ENCODE measurements around the gene MCM5. TPM values are rescaled to one million over a fixed set of nuclear protein-coding genes. Genes with fewer than 3 reads are reported as not detected.

The MCM5 gene
- total and polyA plus RNA-seq, 4 donors = 6.7 to 104 (median 8.8) TPM

DNA sequence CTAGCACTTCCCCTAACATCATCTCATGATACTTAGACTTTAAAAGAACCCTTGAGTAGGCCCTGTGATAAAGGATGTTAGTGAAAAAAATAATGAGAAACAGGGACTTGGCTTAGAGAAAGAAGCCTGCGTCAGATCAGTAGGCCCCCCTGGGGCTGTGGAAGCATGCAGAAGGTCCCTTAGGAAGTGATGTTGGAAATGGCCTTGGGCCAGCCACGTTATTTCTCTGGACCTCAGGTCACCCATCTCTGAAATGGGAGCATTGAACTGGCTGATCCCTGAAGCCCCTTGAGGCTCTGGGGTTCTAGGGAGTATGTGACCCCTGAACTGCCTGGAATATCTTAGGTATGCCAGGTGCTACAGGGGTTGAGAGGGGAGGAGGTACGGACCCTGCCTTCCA, 40.2 kb downstream of the MCM5 start:
- no peaks in the 10 kb centered on the region for H3K36me3 ChIP-seq (ENCODE audit: control insufficient read depth in 4 of 4, insufficient read depth in 3 of 4, low read depth in 1 of 4, low read length in 3 of 4)
- no peak for DNase-seq (ENCODE audit: low spot score)
- no peak overlapping the region for H3K4me3 ChIP-seq (ENCODE audit: low read depth in 1 of 3, low read length in 3 of 3)
- H3K27me3 ChIP-seq (ENCODE audit: control insufficient read depth in 4 of 4, insufficient read depth in 4 of 4, low read length in 3 of 4) = no peaks in the 10 kb centered on the region
- H3K4me1 ChIP-seq (ENCODE audit: control insufficient read depth in 4 of 4, insufficient read depth in 4 of 4, low read length in 3 of 4) = no peaks in the 10 kb centered on the region
- no peak overlapping the region for H3K27ac ChIP-seq (ENCODE audit: low read depth in 1 of 2, low read length in 2 of 2)
- WGBS = 89% methylated on average over 3 of the region's 3 CpGs
- no peak for TF ChIP-seq SP1 (IDR thresholded peaks at IDR 0.05)
- no peaks in the 10 kb centered on the region for H3K9me3 ChIP-seq (ENCODE audit: control insufficient read depth in 4 of 4, low read length in 3 of 4)
- H3K9ac ChIP-seq (ENCODE audit: low read depth in 1 of 2, low read length in 2 of 2) = no peak overlapping the region

DNA sequence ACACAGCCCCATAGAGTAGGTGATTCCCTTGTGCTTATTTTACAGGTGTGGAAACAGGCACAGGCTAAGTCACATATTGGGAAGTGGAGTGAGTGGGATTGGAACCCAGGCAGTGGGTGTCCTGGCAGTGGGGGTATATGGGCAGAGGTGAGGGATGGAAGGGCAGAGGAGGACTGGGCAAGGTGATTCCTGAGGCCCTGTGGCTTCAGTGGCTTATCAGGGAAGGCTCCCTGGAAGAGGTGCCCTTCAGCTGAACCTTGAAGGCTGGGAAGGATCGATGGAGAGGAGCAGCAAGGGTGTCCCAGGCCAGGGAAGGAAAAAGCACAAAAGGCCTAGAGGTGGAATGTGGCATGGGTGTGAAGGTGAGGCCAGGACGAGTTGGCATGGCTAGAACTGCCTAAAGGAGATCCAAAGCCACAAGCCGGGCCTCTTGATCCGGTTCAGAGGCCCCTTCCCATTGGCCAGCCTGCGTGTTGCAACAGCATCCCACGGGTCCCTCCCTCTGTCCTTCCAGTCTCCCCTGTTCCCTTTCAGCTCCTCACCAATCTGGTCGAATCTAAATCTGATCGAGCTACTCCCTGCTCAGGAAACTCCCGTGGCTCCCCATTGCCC, 41.7 kb downstream of the MCM5 start:
- DNase-seq (ENCODE audit: low spot score) = no peak
- Histone ChIP-seq H3K4me1 (ENCODE audit: control insufficient read depth in 4 of 4, insufficient read depth in 4 of 4, low read length in 3 of 4) (no peaks in the 10 kb centered on the region), H3K4me3 (ENCODE audit: low read depth in 1 of 3, low read length in 3 of 3) (no peak overlapping the region), H3K36me3 (ENCODE audit: control insufficient read depth in 4 of 4, insufficient read depth in 3 of 4, low read depth in 1 of 4, low read length in 3 of 4) (no peaks in the 10 kb centered on the region), H3K27ac (ENCODE audit: low read depth in 1 of 2, low read length in 2 of 2) (no peak overlapping the region), H3K27me3 (ENCODE audit: control insufficient read depth in 4 of 4, insufficient read depth in 4 of 4, low read length in 3 of 4) (no peaks in the 10 kb centered on the region), H3K9me3 (ENCODE audit: control insufficient read depth in 4 of 4, low read length in 3 of 4) (no peaks in the 10 kb centered on the region), H3K9ac (ENCODE audit: low read depth in 1 of 2, low read length in 2 of 2) (no peak overlapping the region)
- WGBS = 92% methylated on average over 9 of the region's 9 CpGs
- no peak for TF ChIP-seq JUND (IDR thresholded peaks at IDR 0.05)
- no peak for TF ChIP-seq RAD21 (IDR thresholded peaks at IDR 0.05)
- TF ChIP-seq, protein P1, sequence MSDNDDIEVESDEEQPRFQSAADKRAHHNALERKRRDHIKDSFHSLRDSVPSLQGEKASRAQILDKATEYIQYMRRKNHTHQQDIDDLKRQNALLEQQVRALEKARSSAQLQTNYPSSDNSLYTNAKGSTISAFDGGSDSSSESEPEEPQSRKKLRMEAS (IDR thresholded peaks at IDR 0.05) = no peak
- TF ChIP-seq GABPA (IDR thresholded peaks at IDR 0.05 in 1 of 2, conservative IDR thresholded peaks at IDR 0.05 in 1 of 2) = no peak
- no peak for TF ChIP-seq NR2F2 (IDR thresholded peaks at IDR 0.05)
- no peak for TF ChIP-seq HNF4A (conservative IDR thresholded peaks at IDR 0.05)
- TF ChIP-seq, protein P2, sequence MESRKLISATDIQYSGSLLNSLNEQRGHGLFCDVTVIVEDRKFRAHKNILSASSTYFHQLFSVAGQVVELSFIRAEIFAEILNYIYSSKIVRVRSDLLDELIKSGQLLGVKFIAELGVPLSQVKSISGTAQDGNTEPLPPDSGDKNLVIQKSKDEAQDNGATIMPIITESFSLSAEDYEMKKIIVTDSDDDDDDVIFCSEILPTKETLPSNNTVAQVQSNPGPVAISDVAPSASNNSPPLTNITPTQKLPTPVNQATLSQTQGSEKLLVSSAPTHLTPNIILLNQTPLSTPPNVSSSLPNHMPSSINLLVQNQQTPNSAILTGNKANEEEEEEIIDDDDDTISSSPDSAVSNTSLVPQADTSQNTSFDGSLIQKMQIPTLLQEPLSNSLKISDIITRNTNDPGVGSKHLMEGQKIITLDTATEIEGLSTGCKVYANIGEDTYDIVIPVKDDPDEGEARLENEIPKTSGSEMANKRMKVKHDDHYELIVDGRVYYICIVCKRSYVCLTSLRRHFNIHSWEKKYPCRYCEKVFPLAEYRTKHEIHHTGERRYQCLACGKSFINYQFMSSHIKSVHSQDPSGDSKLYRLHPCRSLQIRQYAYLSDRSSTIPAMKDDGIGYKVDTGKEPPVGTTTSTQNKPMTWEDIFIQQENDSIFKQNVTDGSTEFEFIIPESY (IDR thresholded peaks at IDR 0.05) = no peak
- TF ChIP-seq FOXA1 (IDR thresholded peaks at IDR 0.05) = no peak
- no peak for TF ChIP-seq HNF4G (IDR thresholded peaks at IDR 0.05)
- TF ChIP-seq TAF1 (conservative IDR thresholded peaks at IDR 0.05) = no peak
- TF ChIP-seq RXRA (IDR thresholded peaks at IDR 0.05) = no peak
- TF ChIP-seq, protein P3, sequence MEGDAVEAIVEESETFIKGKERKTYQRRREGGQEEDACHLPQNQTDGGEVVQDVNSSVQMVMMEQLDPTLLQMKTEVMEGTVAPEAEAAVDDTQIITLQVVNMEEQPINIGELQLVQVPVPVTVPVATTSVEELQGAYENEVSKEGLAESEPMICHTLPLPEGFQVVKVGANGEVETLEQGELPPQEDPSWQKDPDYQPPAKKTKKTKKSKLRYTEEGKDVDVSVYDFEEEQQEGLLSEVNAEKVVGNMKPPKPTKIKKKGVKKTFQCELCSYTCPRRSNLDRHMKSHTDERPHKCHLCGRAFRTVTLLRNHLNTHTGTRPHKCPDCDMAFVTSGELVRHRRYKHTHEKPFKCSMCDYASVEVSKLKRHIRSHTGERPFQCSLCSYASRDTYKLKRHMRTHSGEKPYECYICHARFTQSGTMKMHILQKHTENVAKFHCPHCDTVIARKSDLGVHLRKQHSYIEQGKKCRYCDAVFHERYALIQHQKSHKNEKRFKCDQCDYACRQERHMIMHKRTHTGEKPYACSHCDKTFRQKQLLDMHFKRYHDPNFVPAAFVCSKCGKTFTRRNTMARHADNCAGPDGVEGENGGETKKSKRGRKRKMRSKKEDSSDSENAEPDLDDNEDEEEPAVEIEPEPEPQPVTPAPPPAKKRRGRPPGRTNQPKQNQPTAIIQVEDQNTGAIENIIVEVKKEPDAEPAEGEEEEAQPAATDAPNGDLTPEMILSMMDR (IDR thresholded peaks at IDR 0.05; ENCODE audit: low read depth, low read length, missing input control) = no peak
- TF ChIP-seq FOXA2 (IDR thresholded peaks at IDR 0.05) = no peak
- TF ChIP-seq YY1 (IDR thresholded peaks at IDR 0.05) = no peak

DNA sequence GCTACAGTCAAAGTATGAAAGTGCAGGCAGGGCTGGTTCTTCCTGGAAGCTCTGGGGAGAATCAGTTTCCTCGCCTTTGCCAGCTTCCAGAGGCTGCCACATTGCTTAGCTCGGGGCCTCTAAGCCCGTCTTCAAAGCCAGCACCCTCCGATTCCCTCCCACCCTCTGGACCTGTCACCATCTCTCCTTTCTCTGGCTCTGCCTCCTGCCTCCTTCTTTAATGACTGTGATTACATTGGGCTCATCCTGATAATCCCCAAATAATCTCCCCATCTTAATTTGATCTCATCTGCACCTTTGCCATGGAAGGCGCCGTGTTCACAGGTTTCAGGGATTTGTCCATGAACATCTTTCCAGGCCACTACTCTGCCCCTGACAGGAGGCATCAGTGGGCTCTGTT, 42.5 kb downstream of the MCM5 start:
- Histone ChIP-seq H3K4me3 (ENCODE audit: low read depth in 1 of 3, low read length in 3 of 3) (no peak overlapping the region), H3K27me3 (ENCODE audit: control insufficient read depth in 4 of 4, insufficient read depth in 4 of 4, low read length in 3 of 4) (no peaks in the 10 kb centered on the region), H3K27ac (ENCODE audit: low read depth in 1 of 2, low read length in 2 of 2) (no peak overlapping the region), H3K36me3 (ENCODE audit: control insufficient read depth in 4 of 4, insufficient read depth in 3 of 4, low read depth in 1 of 4, low read length in 3 of 4) (no peaks in the 10 kb centered on the region), H3K9ac (ENCODE audit: low read depth in 1 of 2, low read length in 2 of 2) (no peak overlapping the region), H3K9me3 (ENCODE audit: control insufficient read depth in 4 of 4, low read length in 3 of 4) (no peaks in the 10 kb centered on the region), H3K4me1 (ENCODE audit: control insufficient read depth in 4 of 4, insufficient read depth in 4 of 4, low read length in 3 of 4) (no peaks in the 10 kb centered on the region)
- 93% methylated on average over 6 of the region's 6 CpGs for WGBS
- DNase-seq (ENCODE audit: low spot score) = no peak
- TF ChIP-seq FOXA1 (IDR thresholded peaks at IDR 0.05) (no peak), HNF4G (IDR thresholded peaks at IDR 0.05) (no peak), YY1 (IDR thresholded peaks at IDR 0.05) (no peak), NR2F2 (IDR thresholded peaks at IDR 0.05) (no peak), RAD21 (IDR thresholded peaks at IDR 0.05) (no peak), SP1 (IDR thresholded peaks at IDR 0.05) (no peak)
- TF ChIP-seq, protein P4, sequence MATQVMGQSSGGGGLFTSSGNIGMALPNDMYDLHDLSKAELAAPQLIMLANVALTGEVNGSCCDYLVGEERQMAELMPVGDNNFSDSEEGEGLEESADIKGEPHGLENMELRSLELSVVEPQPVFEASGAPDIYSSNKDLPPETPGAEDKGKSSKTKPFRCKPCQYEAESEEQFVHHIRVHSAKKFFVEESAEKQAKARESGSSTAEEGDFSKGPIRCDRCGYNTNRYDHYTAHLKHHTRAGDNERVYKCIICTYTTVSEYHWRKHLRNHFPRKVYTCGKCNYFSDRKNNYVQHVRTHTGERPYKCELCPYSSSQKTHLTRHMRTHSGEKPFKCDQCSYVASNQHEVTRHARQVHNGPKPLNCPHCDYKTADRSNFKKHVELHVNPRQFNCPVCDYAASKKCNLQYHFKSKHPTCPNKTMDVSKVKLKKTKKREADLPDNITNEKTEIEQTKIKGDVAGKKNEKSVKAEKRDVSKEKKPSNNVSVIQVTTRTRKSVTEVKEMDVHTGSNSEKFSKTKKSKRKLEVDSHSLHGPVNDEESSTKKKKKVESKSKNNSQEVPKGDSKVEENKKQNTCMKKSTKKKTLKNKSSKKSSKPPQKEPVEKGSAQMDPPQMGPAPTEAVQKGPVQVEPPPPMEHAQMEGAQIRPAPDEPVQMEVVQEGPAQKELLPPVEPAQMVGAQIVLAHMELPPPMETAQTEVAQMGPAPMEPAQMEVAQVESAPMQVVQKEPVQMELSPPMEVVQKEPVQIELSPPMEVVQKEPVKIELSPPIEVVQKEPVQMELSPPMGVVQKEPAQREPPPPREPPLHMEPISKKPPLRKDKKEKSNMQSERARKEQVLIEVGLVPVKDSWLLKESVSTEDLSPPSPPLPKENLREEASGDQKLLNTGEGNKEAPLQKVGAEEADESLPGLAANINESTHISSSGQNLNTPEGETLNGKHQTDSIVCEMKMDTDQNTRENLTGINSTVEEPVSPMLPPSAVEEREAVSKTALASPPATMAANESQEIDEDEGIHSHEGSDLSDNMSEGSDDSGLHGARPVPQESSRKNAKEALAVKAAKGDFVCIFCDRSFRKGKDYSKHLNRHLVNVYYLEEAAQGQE (IDR thresholded peaks at IDR 0.05) = no peak
- TF ChIP-seq, protein P2 (IDR thresholded peaks at IDR 0.05) = no peak

Measured in liver (tissue), 9 donors.